ENCODE results near the gene TMEM86A. TPM values are rescaled to one million over a fixed set of nuclear protein-coding genes. Genes with fewer than 3 reads are reported as not detected.

The TMEM86A gene
- total RNA-seq, 2 donors from 2014 or later: 6.2 to 6.9 TPM

GRCh38 chr11:18737642-18738041 is 39.1 kb downstream of the TMEM86A start:
- Histone ChIP-seq H3K4me3 (ENCODE audit: low read length) (no peak overlapping the region), H3K36me3 (ENCODE audit: control insufficient read depth, insufficient read depth, low read length) (no peaks in the 10 kb centered on the region), H3K27ac (ENCODE audit: low read depth, low read length) (no peak overlapping the region), H3K9me3 (ENCODE audit: control insufficient read depth, low read length) (no peaks in the 10 kb centered on the region), H3K4me1 (ENCODE audit: control insufficient read depth, insufficient read depth, low read length) (peaks cover 13% of the 10 kb centered on the region), H3K27me3 (ENCODE audit: control insufficient read depth, insufficient read depth, low read length, poor library complexity, severe bottlenecking) (no peaks in the 10 kb centered on the region), H3K9ac (ENCODE audit: extremely low read depth, low read length, poor library complexity, severe bottlenecking) (no peak overlapping the region)
- TF ChIP-seq CTCF (conservative IDR thresholded peaks at IDR 0.05): no peak
- DNase-seq: no peak
- Mint-ChIP-seq H3K36me3 (ENCODE audit: low read depth) (peaks cover 6% of the 10 kb centered on the region), H3K4me1 (peaks cover 33% of the 10 kb centered on the region), H3K9me3 (no peaks in the 10 kb centered on the region), H3K27ac (no peak overlapping the region), H3K4me3 (no peak overlapping the region), H3K27me3 (ENCODE audit: insufficient read depth) (peaks cover 23% of the 10 kb centered on the region)
- WGBS, 2 experiments (ENCODE audit: insufficient coverage in 1 of 2, insufficient read length in 1 of 2): 89 to 94% methylated on average over 7 to 8 of the region's 8 CpGs

GRCh38 chr11:18739685-18740084 is 41.1 kb downstream of the TMEM86A start:
- no peaks in the 10 kb centered on the region for H3K9me3 Mint-ChIP-seq

GRCh38 chr11:18741783-18742182 is 43.2 kb downstream of the TMEM86A start:
- H3K4me1 ChIP-seq (ENCODE audit: control insufficient read depth, insufficient read depth, low read length): peaks cover 4% of the 10 kb centered on the region
- TF ChIP-seq CTCF (conservative IDR thresholded peaks at IDR 0.05): peak; percentile 20
- no peak overlapping the region for H3K4me3 Mint-ChIP-seq
- no peaks in the 10 kb centered on the region for H3K9me3 Mint-ChIP-seq
- no peak overlapping the region for H3K4me3 ChIP-seq (ENCODE audit: low read length)
- no peak for DNase-seq
- H3K27ac Mint-ChIP-seq: no peak overlapping the region
- WGBS, 2 experiments (ENCODE audit: insufficient coverage in 1 of 2, insufficient read length in 1 of 2): 91 to 94% methylated on average over 1 to 3 of the region's 3 CpGs
- H3K9me3 ChIP-seq (ENCODE audit: control insufficient read depth, low read length): no peaks in the 10 kb centered on the region
- H3K27ac ChIP-seq (ENCODE audit: low read depth, low read length): no peak overlapping the region
- no peak overlapping the region for H3K9ac ChIP-seq (ENCODE audit: extremely low read depth, low read length, poor library complexity, severe bottlenecking)
- H3K36me3 Mint-ChIP-seq (ENCODE audit: low read depth): peaks cover 6% of the 10 kb centered on the region
- H3K27me3 ChIP-seq (ENCODE audit: control insufficient read depth, insufficient read depth, low read length, poor library complexity, severe bottlenecking): no peaks in the 10 kb centered on the region
- H3K27me3 Mint-ChIP-seq (ENCODE audit: insufficient read depth): peaks cover 4% of the 10 kb centered on the region
- peaks cover 12% of the 10 kb centered on the region for H3K4me1 Mint-ChIP-seq
- H3K36me3 ChIP-seq (ENCODE audit: control insufficient read depth, insufficient read depth, low read length): no peaks in the 10 kb centered on the region

More at GRCh38 chr11:18739685-18740084, 41.1 kb downstream of the TMEM86A start:
- no peak for TF ChIP-seq CTCF (conservative IDR thresholded peaks at IDR 0.05)
- H3K4me3 Mint-ChIP-seq: no peak overlapping the region
- peaks cover 10% of the 10 kb centered on the region for H3K4me1 ChIP-seq (ENCODE audit: control insufficient read depth, insufficient read depth, low read length)
- no peaks in the 10 kb centered on the region for H3K9me3 ChIP-seq (ENCODE audit: control insufficient read depth, low read length)
- no peaks in the 10 kb centered on the region for H3K36me3 ChIP-seq (ENCODE audit: control insufficient read depth, insufficient read depth, low read length)
- no peak overlapping the region for H3K27ac ChIP-seq (ENCODE audit: low read depth, low read length)
- DNase-seq: no peak
- no peak overlapping the region for H3K27ac Mint-ChIP-seq
- peaks cover 6% of the 10 kb centered on the region for H3K36me3 Mint-ChIP-seq (ENCODE audit: low read depth)
- H3K4me1 Mint-ChIP-seq: peaks cover 31% of the 10 kb centered on the region
- peaks cover 10% of the 10 kb centered on the region for H3K27me3 Mint-ChIP-seq (ENCODE audit: insufficient read depth)
- no peak overlapping the region for H3K9ac ChIP-seq (ENCODE audit: extremely low read depth, low read length, poor library complexity, severe bottlenecking)
- no peak overlapping the region for H3K4me3 ChIP-seq (ENCODE audit: low read length)
- no peaks in the 10 kb centered on the region for H3K27me3 ChIP-seq (ENCODE audit: control insufficient read depth, insufficient read depth, low read length, poor library complexity, severe bottlenecking)
- WGBS, 2 experiments (ENCODE audit: insufficient coverage in 1 of 2, insufficient read length in 1 of 2): 85% methylated on average over 4 of the region's 4 CpGs; no CpG with 5 or more reads in 1 of the 2 experiments

Measured in endodermal cell (in vitro differentiated cells).